SW 1271 (cell line): ENCODE data around the gene ANAPC13.
A peak's percentile ranks its signal among the peaks of the same experiment; 100 is the strongest.

Source experiments
- DNase-seq, 2 experiments: peaks; one replicate each; lab custom pipeline; 2025; lab: John Stamatoyannopoulos, UW

ANAPC13 gene

DNA sequence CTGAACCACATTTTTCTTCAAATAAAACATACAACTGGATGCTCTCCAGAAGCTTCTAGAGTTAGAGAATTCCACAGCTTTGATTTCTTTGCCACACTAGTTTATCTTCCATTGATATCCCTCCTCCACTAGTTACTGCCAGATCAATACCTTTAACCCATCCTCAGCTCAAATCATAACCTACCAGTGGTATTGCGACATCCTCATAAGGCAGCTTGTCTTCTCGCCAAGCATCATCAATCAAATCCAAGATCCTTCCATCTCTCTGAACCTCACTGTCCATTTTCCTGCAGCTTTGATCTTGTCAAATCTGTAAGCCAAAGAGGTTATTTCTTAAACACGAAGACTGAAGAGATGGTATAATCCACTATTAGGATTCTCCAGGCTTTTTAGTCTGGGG, 3.2 kb downstream of the ANAPC13 start:
- no peak for DNase-seq

- DNase-seq: no peak
These were observed 4.6 kb downstream of the ANAPC13 start for GRCh38 chr3:134481166-134481565.

- DNase-seq: no peak
These were observed 5.2 kb downstream of the ANAPC13 start for GRCh38 chr3:134480546-134480945.

DNA sequence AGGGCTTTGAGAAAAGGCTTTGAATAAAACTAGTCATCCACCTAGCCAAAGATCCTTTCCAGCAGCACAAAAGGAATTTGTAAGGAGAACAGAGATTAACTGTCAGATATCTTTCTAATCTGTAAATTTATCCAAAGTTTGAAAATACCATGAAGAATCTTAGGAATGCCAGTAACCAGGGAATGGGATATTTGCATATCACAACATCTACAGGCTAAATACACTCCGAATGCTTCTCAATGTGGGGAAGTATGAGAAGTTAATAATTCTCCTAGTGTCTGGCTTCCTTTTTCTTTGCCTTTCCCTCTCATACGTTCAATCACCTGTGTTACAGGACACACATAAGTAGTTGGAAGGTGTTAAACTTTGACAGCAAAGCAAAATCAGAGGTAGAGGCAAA, 7.8 kb downstream of the ANAPC13 start:
- DNase-seq: no peak

DNA sequence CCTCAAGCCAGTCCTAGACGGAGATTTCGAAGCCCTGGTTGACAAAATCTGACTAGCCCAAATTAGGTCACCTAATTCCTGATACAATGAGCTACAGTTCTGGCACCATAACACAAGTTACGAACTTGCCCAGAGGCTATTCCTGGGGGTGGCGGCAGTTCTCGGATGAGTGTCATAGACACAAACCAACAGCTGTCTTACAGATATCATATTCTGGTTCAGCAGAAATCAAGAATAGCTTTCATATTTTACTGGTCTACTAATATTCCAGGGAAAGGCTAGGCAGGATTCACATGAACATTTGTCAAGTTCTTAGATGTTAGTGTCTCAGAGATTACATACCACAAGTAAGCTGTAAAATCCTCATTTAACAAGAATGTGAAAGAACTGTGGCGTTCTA, 8.8 kb downstream of the ANAPC13 start:
- no peak for DNase-seq

- DNase-seq: no peak
These were observed 9.5 kb downstream of the ANAPC13 start for GRCh38 chr3:134476306-134476705.

DNA sequence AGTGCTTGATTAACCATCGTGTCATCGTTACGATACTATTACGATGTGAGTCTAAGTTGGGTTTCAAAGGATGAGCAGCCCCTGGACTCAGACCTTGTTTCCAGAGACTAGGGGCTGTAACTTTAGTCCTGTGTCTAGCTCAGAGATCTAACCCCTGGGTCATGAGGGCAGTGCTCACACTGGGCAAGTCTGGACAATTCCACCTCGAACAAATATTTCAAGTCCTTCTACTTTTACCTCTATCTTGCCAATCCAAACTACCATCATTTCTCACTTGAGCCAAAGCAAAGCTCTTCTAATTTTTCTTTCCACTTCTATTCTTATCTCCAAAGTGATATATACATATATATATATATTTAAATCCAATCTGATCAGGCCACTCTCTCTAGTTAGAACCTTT, 10.8 kb downstream of the ANAPC13 start:
- DNase-seq: no peak

GRCh38 chr3:134473868-134474546, 11.8 kb downstream of the ANAPC13 start:
- DNase-seq: peak; percentile 25 to 79

- no peak for DNase-seq
These were observed 13.0 kb downstream of the ANAPC13 start for GRCh38 chr3:134472831-134473230.

DNA sequence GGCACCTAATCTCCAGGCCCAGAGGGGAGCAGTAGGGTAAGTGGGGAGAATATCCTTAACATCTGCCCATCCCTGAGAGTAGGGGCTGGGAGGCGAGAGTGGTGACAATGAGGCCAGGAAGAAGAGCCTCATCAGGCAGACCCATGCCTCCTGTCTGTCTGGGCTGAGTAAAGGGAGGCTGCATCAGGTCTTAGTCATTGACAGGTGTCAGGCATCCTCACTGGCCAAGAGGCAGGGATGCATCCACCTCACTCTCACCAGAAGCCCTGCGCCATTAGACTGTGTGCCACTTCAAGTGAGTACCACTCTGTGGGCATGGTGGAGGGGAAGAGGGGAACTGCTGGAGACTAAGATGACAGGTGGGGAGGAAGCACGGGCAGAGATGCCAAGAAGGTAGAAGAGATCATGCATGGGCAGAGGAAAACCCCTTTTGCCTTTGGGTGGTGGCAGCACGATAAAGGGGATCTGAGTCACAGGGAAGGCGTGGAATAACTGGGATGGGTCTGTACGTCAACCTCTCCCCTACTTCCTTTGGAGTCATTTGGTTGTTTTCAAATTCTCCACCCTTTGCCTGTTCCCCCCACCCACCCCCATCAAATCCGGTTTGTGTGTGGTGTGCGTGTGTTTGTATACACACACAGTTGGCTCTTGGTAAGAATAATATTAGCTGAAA, 14.1 kb downstream of the ANAPC13 start:
- DNase-seq: no peak

- no peak for DNase-seq
These were observed 17.3 kb downstream of the ANAPC13 start for GRCh38 chr3:134468519-134468918.

DNA sequence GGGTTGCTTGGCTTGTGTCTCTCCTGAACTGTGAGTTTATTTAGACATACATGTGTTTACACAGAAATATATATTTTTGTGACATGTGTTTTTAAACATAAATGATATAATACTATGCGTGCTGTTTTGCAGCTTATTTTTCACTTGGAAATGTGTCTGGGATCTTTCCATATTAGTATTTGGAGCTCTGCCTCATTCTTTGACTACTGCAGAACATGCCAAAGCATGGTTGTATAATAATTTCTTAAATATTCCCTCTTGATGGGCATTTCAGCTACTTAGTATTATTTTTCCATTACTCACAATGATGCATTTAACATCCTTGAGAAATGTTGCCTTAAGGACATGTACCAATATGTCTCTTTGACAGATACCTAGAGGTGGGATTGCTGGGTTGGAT, 19.5 kb downstream of the ANAPC13 start:
- no peak for DNase-seq

- DNase-seq: no peak
These were observed 21.0 kb downstream of the ANAPC13 start for GRCh38 chr3:134464689-134465365.

GRCh38 chr3:134464064-134464688, 21.6 kb downstream of the ANAPC13 start:
- DNase-seq: no peak

DNA sequence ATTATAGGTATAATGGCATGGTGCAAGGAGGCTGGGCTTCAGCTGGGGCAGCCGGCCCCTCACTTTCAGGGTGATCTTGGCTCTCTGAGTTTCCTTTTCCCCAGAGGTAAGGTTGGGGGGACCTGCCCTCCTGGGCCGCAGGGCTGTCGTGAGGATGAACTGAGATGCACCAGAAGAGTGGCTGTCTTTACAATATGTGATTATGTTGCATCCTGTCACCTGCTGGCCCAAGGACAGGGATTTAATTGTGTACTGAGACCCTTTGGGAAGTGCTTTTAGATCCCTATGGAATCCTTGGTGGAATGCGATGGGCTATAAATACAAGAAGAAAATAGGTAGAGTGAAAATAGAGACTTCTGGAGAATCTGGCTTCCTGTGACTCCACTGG, 22.1 kb downstream of the ANAPC13 start:
- no peak for DNase-seq

DNA sequence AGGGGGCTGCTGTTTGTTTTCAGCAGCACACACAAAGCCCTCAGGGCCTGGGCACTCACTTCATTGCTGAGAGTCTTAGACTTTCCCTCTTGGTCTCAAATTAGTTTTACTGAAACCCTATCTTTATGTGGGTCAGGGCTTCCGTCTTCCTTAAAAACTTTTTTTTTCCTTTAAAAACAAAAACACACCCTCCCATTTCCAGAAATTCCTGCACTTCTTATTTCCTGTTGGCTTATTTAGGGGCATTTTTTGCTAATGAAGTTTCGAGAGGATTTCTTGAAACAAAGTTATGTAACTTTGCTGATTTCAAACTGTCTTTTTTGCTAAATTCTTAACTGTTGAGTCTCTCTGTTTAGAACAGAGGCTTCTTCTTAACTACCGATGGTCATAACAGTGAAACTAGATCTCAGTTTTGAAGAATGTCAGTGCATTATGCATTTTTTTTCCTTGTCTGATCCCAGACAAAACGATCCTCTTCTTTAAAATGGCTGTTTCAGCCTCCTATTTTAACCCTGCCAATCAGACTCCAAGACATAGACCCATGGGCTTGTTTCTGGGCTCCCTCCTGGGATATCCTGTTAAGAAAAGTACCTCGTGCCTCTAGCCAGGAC, 23.3 kb downstream of the ANAPC13 start:
- no peak for DNase-seq

GRCh38 chr3:134460965-134461364, 24.8 kb downstream of the ANAPC13 start:
- DNase-seq: no peak

- DNase-seq: no peak
These were observed 26.2 kb downstream of the ANAPC13 start for GRCh38 chr3:134459562-134459961.

GRCh38 chr3:134458406-134458945, 27.3 kb downstream of the ANAPC13 start:
- DNase-seq: no peak

DNA sequence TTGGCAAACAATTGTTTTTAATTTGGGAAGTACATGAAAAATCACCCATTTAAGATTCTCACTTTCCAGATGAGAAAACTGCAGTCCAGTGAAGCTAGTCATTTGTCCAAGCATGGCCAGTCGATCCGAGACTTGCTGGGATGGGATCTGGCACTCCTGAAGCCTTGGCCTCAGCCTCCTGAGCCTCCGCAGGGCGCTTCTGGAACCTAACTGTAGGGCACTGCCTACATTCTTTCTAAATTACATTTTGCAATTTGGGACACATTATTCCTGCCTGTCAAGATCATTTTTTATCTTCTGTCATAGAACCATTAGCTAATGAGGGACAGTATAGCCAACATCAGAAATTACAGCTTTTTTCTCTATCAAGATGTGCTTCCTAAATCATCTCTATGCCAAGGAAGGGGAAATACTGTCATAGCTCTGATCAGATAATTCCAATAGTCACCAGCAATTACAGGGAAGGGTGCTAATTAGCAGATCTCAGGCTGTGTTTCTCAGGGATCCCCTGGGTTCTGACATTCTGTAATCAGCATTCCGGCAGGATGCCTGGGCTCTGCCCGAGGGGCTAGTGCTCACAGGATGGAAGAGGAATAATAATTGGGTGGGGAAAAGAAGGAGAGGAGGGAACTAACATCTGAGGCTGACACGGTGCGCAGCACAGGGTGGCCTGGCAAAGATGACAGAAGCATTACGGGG, 28.3 kb downstream of the ANAPC13 start:
- no peak for DNase-seq

- DNase-seq: peak in 1 of 2 experiments; percentile 20
These were observed 32.2 kb downstream of the ANAPC13 start for GRCh38 chr3:134453631-134454030.
